Activated effector memory CD4-positive, alpha-beta T cell treated with anti-CD3 and anti-CD28 coated beads, Interleukin-2, amount 50 U/mL, for 16 hours (primary cell): ENCODE results near the gene MGAT5.

ENCODE experiments used
- DNase-seq: peaks from one replicate; pipeline ENCODE4 v3.0.0-alpha.2; 2020

Gene MGAT5

GRCh38 chr2:134308474-134309385 is 54.9 kb downstream of the MGAT5 start:
- no peak for DNase-seq

GRCh38 chr2:134310107-134311079 is 56.5 kb downstream of the MGAT5 start:
- DNase-seq = no peak

- DNase-seq = peak; percentile 66
These were observed 58.6 kb downstream of the MGAT5 start for GRCh38 chr2:134312482-134312881.

- no peak for DNase-seq
These were observed 60.3 kb downstream of the MGAT5 start for GRCh38 chr2:134314202-134314601.

- no peak for DNase-seq
These were observed 61.0 kb downstream of the MGAT5 start for GRCh38 chr2:134314681-134315368.

- DNase-seq = no peak
These were observed 61.6 kb downstream of the MGAT5 start for GRCh38 chr2:134315471-134315870.

- DNase-seq = no peak
These were observed 65.9 kb downstream of the MGAT5 start for GRCh38 chr2:134319596-134320254.

- DNase-seq = peak; percentile 75
These were observed 67.1 kb downstream of the MGAT5 start for GRCh38 chr2:134320930-134321329.

GRCh38 chr2:134323777-134324176 is 69.9 kb downstream of the MGAT5 start:
- no peak for DNase-seq

GRCh38 chr2:134324430-134324829 is 70.6 kb downstream of the MGAT5 start:
- no peak for DNase-seq

GRCh38 chr2:134324947-134325346 is 71.1 kb downstream of the MGAT5 start:
- no peak for DNase-seq

- DNase-seq = no peak
These were observed 71.8 kb downstream of the MGAT5 start for GRCh38 chr2:134325696-134326095.

- no peak for DNase-seq
These were observed 73.5 kb downstream of the MGAT5 start for GRCh38 chr2:134327367-134327766.

GRCh38 chr2:134331081-134331480 is 77.2 kb downstream of the MGAT5 start:
- no peak for DNase-seq

- DNase-seq = no peak
These were observed 79.8 kb downstream of the MGAT5 start for GRCh38 chr2:134333646-134334189.

GRCh38 chr2:134334542-134335353 is 80.9 kb downstream of the MGAT5 start:
- no peak for DNase-seq

GRCh38 chr2:134335601-134336000 is 81.7 kb downstream of the MGAT5 start:
- DNase-seq = no peak

GRCh38 chr2:134336352-134336751 is 82.5 kb downstream of the MGAT5 start:
- DNase-seq = no peak

- no peak for DNase-seq
These were observed 83.0 kb downstream of the MGAT5 start for GRCh38 chr2:134336921-134337320.

GRCh38 chr2:134337631-134338030 is 83.8 kb downstream of the MGAT5 start:
- no peak for DNase-seq

GRCh38 chr2:134338208-134338607 is 84.3 kb downstream of the MGAT5 start:
- DNase-seq = no peak
